GM19099 (cell line): ENCODE measurements around the gene GTF3A.

Source experiments
- POLR2A ChIP-seq: IDR thresholded peaks from 3 replicates; pipeline ENCODE4 v1.6.1; 2011; ENCODE audit warnings: low read depth; ENCODE audit not compliant: insufficient read length; ENCODE audit errors: extremely low read depth

GTF3A gene

DNA sequence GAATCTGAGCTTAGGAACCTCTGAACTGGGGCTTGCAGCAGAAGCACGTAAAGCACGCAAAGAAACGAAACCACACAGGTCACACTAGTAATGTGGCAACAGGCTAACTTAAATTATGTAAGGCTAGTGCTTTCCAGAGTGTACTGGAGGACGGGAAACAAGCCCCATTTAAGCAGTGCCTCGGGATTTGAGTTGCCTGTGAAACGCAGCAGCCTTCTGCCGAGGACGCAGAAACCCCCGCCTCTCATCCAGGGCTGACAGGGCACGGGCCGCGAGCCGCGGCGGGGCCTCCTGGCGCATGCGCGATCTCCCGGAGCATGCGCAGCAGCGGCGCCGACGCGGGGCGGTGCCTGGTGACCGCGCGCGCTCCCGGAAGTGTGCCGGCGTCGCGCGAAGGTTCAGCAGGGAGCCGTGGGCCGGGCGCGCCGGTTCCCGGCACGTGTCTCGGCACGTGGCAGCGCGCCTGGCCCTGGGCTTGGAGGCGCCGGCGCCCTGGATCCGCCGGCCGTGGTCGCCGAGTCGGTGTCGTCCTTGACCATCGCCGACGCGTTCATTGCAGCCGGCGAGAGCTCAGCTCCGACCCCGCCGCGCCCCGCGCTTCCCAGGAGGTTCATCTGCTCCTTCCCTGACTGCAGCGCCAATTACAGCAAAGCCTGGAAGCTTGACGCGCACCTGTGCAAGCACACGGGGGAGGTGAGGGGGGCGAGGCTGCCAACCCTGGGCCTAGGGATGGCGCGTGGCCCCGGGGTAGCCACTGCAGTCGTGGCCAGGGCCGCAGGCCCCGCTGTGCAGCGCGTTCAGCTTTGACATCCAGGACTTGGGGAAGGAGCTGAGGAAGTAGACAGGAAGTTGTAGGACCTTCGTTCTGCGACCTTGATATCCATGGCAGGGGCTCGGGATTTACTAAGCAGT is at the start of gene GTF3A:
TSS of gene GTF3A (plus strand) at position 374 of the 912 bp plus-strand sequence.
- TF ChIP-seq POLR2A = peak; percentile 97

DNA sequence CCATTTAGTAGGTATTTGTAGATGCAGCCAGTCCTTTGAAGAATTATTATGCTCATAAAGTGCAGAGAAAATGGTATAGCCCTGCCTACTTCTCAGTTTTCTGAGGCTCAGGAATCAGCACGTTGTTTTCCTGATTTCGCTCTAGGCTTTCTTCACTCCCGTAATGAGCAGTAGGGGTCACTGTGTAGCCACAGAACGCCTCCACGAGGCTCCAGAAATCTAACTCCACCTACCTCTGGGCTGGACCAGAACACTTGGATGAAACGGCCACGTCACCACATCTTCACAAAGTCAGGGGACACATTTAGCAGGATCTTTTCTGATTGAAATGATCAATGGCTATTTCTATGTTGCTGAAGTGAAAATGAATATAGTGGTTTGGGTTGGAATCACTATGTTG is 49.8 kb upstream of the GTF3A start:
- no peak for TF ChIP-seq POLR2A

DNA sequence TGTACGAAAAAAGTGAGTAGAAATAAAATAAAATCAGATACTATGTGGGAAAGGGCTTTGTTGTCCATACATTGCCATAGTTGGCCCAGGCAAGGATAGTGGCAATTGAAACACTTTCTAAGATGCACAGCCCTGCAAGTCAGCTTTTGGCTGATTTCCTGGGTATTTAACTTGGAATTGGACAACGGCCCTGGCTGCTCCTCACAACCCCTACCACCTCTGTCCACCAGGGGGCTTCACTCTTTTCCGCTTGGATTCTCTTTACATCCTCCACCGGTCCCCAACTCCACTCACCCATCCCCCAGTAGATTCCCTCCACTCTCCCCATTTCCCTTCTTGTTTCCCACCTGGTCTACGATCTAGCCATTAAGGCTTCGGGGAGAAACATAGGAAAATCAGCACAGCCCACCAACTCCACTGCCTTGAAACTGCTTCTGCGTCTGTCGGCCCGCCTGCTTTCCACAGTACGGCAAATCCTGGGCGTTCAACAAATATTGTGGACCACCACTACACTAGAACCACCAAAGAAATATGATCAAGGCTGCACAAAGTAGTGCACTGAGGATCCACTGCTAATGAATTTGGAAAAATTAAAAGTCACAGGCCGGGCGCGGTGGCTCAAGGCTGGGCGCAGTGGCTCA is 48.6 kb upstream of the GTF3A start:
- TF ChIP-seq POLR2A = no peak

DNA sequence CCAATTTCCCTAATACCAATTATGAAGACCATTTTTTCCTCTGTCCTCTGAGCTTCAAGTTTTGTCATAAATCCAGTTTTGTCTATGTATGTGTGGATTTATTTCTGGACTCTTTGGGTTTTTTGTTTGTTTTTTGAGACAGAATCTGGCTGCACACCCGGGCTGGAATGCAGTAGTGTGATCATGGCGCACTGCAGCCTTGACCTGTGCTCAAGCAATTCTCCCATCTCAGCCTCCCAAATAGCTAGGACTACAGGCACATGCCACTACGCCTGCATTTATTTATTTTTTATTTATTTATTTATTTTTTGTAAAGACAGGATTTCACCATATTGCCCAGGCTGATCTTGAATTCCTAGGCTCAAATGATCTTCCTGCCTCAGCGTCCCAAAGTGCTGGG is 45.3 kb upstream of the GTF3A start:
- no peak for TF ChIP-seq POLR2A

DNA sequence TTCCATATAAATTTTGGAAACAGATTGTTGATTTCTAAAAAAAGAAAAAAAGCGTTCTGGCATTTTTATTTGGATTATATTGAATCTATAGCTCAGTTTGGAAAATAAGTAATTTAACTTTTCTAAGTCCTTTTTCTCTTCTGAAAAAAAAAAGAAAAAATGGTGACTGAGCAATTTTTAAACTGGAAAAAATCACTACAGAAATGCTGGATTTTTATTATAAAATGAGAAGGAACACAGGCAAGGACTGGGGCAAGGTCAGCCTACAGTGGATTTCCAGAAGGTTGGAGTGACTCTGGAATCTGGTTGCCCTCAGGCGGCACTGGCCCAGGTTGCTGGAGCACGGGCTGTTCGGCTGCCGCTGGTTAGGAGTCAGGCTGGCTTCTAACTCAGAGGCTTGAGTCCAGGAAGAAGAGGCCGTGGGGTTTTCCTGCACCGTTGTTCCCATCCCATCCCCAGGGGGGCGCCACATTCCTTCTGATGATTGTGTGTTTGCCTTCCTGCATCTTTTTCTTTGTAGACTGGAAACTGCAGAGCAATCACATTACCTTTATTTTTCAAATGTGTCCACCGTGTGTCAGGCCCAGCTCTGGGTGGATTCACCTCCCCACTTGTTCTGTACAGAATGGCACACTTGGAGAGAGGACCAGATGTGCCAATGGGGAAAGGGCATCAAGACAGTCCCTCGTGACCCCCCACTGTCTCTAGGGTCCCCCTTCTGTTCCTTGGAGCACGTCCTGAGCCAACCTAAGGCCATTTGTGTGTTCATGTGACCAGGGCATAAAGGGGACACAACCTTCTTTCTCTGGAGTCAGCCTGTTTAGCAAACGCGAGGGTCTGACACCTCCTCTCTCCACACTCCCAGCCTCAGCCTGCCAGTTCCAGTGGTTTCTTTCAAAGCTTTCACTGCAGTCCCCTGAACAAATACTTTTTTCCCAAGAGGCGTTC is 44.5 kb upstream of the GTF3A start:
- no peak for TF ChIP-seq POLR2A

DNA sequence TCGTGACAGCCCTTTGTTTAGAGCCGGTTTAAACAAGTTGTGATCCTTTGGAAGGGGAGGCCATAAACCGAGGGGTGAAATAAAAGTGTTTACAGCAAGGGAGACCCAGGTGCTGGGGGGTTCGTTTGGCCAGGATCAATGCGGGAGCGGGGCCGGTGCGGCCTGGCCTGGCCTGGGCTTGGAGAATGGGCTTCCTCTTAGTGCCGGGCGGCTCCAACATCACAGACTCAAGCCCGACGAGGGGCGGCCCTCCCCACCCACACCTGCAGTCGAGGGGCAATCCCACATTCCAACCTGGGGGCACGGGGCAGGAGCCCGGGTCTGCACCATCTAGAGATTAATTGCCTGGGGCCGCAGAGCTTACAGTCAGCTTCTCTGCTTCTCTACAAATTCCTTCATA is 42.8 kb upstream of the GTF3A start:
- TF ChIP-seq POLR2A = no peak

DNA sequence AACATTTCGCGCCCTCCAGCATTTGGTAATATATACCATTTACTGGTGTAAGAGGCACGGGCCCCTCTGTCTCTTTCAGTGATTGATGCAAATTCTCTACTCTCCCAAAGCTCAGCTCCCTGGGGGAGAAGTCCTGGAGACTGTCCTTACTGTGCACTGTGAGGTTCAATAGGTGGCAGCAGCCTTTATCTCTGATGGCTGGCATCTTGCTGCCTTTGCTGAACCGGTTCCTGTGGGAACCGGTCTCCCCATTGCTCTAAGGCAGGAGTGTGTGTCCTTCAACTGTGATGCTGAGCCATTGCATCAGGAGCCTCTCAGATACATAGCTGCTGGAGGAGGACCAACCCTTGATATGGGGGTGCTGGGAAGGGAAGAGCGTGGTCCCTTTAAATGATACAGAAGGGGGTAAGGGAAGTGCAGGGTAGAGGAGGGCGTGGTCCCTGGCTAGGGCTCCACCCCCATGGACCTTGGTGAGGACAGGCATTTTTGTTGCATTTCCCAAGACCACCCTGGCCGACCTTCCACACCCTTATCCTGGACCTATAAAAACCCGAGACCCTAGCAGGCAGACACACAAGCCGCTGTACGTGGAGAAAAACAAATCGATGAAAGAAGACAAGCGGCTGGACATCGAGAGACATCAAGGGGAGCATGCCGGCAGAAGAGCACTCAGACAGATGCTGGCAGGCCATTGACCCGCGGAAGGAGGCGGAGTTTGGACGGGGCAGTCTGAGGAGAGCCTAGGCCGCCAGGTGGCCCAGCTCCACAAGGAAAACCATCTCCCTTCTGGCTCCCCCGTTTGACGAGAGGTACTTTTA is 41.1 kb upstream of the GTF3A start:
- TF ChIP-seq POLR2A = no peak

DNA sequence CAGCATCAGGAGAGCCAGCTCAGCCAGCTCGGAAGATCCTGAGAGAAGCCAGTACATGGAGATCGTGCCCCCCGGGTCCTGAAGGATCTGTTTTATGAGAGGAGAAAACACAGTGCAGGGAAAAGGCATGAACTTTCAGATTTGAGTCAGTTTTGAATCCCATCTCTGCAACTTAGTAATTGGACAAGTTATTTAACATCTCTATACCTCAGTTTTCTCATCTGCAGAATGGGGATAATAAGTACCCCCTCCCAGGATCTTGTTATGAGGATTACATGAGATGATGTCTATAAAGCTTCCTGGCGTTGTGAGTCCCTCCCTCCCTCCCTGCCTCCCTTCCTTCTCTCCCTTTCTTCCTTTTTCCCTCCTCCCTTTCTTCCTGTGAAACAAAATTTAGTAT is 40.1 kb upstream of the GTF3A start:
- no peak for TF ChIP-seq POLR2A

DNA sequence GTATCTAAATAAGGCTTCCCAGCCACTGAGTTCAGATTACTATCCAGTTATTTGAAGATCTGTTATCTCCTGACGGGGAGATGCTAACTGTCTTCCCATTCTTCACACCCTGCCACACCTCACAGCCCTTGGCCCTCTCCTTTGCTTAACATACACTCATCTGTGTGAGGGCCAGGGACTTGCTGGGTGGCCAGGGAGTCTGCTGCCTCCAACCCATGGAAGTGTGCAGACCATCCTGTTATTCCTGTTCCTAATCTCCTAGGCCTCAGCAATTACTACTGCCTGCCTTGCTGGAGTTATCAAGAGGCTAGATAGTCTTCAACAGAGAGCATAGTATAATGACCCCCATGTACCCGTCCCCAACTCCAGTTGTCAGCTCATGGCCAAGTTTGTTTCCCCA is 36.2 kb upstream of the GTF3A start:
- no peak for TF ChIP-seq POLR2A

DNA sequence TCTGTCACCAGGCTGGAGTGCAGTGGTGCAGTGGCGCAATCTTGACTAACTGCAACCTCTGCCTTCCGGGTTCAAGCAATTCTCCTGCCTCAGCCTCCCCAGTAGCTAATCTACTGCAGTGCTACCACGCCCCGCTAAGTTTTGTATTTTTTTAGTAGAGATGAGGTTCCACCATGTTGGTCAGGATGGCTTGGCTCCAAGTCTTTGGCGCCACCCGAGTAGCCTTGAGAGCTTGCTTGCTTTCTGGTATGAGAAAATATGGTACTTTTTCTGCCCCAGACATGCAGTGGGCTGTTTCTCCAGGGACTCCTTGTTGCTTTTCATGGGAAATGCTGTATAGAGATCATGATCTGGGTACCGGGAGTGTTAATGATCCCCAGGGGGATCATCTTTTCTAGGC is 34.5 kb upstream of the GTF3A start:
- TF ChIP-seq POLR2A = no peak

DNA sequence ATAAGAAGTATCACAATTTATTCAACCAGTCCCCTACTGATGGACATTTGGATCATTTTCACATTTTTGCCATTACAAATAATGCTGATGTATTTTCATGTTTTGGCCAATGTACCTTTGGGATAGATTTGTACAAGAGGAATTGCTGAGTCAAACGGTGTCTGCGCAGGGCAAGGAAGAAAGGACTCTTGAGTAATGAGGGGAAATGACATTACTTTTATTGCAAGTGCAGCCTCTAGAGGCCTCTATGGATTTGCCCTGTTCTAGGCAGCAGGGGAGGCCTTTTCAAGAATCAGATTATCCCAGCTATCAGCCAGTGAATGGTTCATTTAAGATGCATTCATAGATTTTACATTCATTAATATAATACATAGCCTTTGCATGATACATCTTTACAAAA is 32.9 kb upstream of the GTF3A start:
- no peak for TF ChIP-seq POLR2A

DNA sequence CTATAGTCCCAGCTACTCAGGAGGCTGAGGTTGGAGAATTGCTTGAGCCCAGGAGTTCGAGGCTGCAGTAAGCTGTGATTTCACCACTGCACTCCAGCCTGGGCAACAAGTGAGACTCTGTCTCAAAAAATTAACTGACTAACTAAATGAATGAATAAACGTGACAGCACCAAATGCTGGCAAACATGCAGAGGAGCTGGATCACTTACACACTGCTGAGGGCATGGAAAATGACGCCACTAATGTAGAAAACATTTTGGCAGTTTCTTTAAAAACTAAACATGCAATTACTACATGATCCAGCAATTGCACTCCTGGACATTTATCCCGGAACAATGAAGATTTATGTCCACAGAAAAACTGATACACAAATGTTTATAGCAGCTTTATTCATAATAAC is 31.3 kb upstream of the GTF3A start:
- TF ChIP-seq POLR2A = no peak

DNA sequence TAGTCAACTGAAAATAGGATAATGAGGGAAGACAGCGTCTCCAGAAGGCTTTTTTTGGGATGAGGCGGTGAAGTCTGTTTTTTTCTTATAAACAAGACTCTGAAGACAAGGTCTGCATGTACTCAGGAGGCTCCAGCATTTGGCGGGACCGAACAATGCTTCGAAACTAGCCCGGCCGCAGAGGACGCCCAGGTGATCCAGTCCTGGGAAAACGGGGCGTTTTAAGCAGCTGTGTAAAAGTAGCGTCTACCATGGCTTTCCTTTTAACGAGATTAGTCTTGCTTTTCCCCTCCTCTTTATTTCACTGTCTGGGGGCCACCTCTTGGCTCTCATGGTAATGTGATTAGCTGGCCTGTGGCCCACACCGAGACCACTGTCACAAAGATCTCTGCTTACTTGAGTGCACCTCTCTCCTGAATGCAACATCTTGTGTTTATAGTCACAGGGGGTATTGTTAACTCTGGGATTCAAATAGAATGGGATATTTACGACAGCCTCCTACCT is 29.4 kb upstream of the GTF3A start:
- no peak for TF ChIP-seq POLR2A

DNA sequence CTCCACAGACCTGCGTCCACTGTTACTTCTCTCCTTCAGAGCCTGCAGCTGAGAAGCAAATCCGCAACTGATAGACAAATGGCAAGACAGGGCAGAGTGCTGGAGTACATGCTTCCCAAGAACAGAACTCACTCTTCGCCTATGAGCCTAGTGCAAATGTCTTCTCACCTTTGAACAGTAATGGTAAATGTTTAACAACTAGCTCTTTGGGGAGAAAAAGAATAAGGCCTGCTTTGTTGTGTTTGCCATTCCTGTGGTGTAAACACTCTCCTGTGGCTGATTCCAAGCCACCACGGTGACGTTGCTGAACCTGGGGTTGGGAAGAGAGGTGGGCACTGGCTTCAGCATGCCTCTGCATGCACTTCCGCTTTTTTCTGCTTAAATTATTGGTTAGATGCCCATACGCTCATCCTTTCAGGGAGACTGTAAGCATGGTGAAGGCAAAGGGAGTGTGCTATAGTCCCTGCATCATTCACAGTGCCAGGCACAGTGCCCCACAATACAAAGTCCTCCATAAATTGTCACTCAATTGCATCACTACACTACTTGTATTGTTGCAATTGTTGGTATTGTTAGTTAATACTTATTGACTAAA is 28.1 kb upstream of the GTF3A start:
- no peak for TF ChIP-seq POLR2A

DNA sequence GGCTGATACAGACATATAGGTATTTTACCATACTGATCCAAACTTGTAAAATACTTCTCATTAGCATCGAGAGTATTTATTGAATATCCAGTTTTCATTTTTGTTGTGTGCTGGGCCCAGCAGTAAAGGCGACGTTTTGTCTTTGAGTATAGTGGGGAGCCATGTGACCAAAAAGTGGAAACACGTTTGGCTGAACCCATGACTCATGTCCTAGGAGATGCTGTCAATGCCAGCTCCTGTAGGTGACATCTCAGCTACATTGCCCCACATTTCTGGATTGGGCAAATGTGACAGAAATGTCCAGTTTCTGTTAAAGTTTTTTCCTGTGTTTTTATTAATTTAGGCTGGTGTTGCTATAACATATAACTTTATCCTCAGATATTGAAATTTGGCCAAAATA is 26.1 kb upstream of the GTF3A start:
- no peak for TF ChIP-seq POLR2A

DNA sequence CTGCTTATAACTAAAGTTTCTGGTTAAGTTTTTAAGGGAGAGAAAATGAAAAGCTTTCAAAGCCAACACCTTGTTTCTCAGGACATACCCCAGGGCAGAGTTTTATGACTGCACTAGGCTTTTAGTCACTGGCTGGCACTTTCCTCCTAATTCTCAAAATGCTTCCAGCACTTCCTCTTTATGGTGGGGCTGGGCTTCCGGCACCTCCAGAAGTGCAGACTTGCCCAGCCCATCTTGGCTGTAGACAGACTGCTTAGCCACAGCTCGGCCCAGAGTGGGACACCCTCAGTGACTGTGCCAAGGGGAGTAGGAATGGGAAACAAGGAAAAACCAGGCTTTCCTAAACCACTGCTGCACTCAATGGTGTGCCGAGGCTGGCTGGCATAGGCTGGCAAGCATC is 23.2 kb upstream of the GTF3A start:
- no peak for TF ChIP-seq POLR2A
